Liver (tissue), 3 donors: ENCODE measurements around the gene PZP.

ENCODE experiments used
- ATF3 ChIP-seq: IDR thresholded peaks from 2 replicates; pipeline ENCODE4 v1.6.1; 2016; ENCODE audit warnings: antibody characterized with exemption
- CTCF ChIP-seq: fragments of 150-350 bp; IDR thresholded peaks from 2 replicates; pipeline ENCODE4 v1.5.1; 2017; ENCODE audit warnings: improper control_type of control experiment, low read depth, low read length; ENCODE audit not compliant: missing input control
- EGR1 ChIP-seq, 2 donors: IDR thresholded peaks; 2 replicates each; pipeline ENCODE4 v1.6.1; 2016 to 2018; ENCODE audit warnings: antibody characterized with exemption in 2 of 2, low read depth in 2 of 2
- FOXA1 ChIP-seq: IDR thresholded peaks from 2 replicates; pipeline ENCODE4 v1.6.1; 2016; ENCODE audit warnings: antibody characterized with exemption
- GABPA ChIP-seq, 2 donors: IDR thresholded peaks in 1 of 2; conservative IDR thresholded peaks in 1 of 2; 2 replicates each; pipeline ENCODE4 v1.6.1; 2016; ENCODE audit warnings: antibody characterized with exemption in 2 of 2, mild to moderate bottlenecking in 1 of 2, moderate library complexity in 1 of 2
- HNF4A ChIP-seq, 2 donors: conservative IDR thresholded peaks; 2 replicates each; pipeline ENCODE4 v1.6.1; 2016; ENCODE audit warnings: antibody characterized with exemption in 2 of 2, mild to moderate bottlenecking in 2 of 2
- JUND ChIP-seq, 2 donors: IDR thresholded peaks; 2 replicates each; pipeline ENCODE4 v1.6.1; 2016; ENCODE audit warnings: antibody characterized with exemption in 2 of 2
- RAD21 ChIP-seq, 2 donors: IDR thresholded peaks; 2 replicates each; pipeline ENCODE4 v1.6.1; 2016; ENCODE audit warnings: antibody characterized with exemption in 2 of 2, mild to moderate bottlenecking in 2 of 2
- REST ChIP-seq: IDR thresholded peaks from 2 replicates; pipeline ENCODE4 v1.6.1; 2016; ENCODE audit warnings: antibody characterized with exemption, mild to moderate bottlenecking
- RXRA ChIP-seq, 2 donors: IDR thresholded peaks; 2 replicates each; pipeline ENCODE4 v1.6.1; 2017 to 2018; ENCODE audit warnings: antibody characterized with exemption in 2 of 2, mild to moderate bottlenecking in 1 of 2
- SP1 ChIP-seq: IDR thresholded peaks from 2 replicates; pipeline ENCODE4 v1.6.1; 2018; ENCODE audit warnings: antibody characterized with exemption, mild to moderate bottlenecking
- TAF1 ChIP-seq: conservative IDR thresholded peaks from 2 replicates; pipeline ENCODE4 v1.6.1; 2016; ENCODE audit warnings: antibody characterized with exemption, mild to moderate bottlenecking
- YY1 ChIP-seq: IDR thresholded peaks from 2 replicates; pipeline ENCODE4 v1.6.1; 2016; ENCODE audit warnings: antibody characterized with exemption, mild to moderate bottlenecking
- donor health status: healthy.
- donor health status: healthy.

- TF ChIP-seq CTCF (no peak), ATF3 (no peak), TAF1 (no peak), EGR1 (IDR thresholded peaks at IDR 0.05; ENCODE audit: low read depth in 2 of 2) (no peak), GABPA (IDR thresholded peaks at IDR 0.05 in 1 of 2, conservative IDR thresholded peaks at IDR 0.05 in 1 of 2) (no peak), SP1 (no peak), RXRA (IDR thresholded peaks at IDR 0.05) (no peak), YY1 (no peak), HNF4A (conservative IDR thresholded peaks at IDR 0.05) (no peak), FOXA1 (no peak), REST (no peak), JUND (IDR thresholded peaks at IDR 0.05) (no peak), RAD21 (IDR thresholded peaks at IDR 0.05) (no peak)
Measured at GRCh38 chr12:9179781-9180180, 28.4 kb downstream of the PZP start.
